GM10266 (cell line): ENCODE results near the gene APPBP2.

Experiments used
- DNase-seq: peaks from one replicate; pipeline ENCODE4 v3.0.0; 2012; ENCODE audit errors: extremely low spot score
- CTCF ChIP-seq: IDR thresholded peaks from 2 replicates; pipeline ENCODE4 v1.5.1; 2012; ENCODE audit warnings: mild to moderate bottlenecking, low read depth; ENCODE audit not compliant: control insufficient read depth, insufficient read depth; ENCODE audit errors: missing control alignments

Gene APPBP2

GRCh38 chr17:60393840-60394723 is 132.0 kb downstream of the APPBP2 start:
- no peak for TF ChIP-seq CTCF
- no peak for DNase-seq
